Measurements from ENCODE around the gene EGLN2. TPM values are rescaled to one million over a fixed set of nuclear protein-coding genes. Genes with fewer than 3 reads are reported as not detected.

The EGLN2 gene
- total RNA-seq, 1 donor: 70.8 TPM

DNA sequence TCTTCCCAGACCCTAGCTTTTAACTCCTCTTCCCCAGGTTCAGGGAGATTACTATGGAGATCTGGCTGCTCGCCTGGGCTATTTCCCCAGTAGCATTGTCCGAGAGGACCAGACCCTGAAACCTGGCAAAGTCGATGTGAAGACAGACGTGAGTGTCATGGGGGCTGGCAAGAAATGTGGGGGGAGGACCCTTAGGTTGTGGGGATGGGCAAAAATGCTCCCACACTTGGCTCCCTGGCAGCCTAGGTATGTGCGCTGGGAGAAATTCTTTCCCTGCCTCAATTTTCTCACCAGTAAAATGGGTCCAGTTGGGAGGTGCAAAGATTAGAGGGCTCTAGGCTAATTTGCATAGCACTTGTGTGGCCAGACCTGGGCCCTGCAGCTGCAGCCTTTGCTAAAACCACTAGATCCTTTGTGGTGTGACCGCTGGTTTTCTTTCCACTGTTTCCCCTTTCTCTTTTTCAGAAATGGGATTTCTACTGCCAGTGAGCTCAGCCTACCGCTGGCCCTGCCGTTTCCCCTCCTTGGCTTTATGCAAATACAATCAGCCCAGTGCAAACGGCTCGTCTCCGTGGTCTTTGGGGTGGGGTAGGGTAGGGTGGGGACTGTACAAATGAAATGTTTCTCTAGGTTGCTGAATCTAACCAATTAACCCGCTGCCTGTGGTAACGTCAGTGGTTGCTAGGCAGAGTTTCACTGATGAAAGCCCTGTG, 21.9 kb upstream of the EGLN2 start:
- no peak for TF ChIP-seq CTCF (IDR thresholded peaks at IDR 0.05; ENCODE audit: insufficient read depth, low read depth, low read length)
- DNase-seq (ENCODE audit: low read depth): peak; percentile 95
- peak overlapping the region; percentile 65 for H3K4me3 ChIP-seq (ENCODE audit: low read depth, low read length)

DNA sequence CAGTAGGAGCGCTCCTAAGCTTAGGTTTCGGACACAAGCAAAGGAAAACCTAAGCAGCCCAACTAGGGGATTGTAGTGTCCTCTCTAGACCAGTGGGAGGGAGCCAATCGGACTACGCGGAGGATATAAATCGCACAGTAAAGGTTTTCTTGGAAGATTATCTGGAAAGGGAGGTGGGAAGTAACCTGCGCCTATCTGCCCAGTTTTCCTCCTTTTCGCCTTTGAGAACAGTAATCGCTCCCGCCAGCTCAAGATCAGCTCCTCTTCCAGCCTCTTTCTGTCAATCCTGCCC, 21.4 kb upstream of the EGLN2 start:
- TF ChIP-seq CTCF (IDR thresholded peaks at IDR 0.05; ENCODE audit: insufficient read depth, low read depth, low read length): no peak
- DNase-seq (ENCODE audit: low read depth): no peak

DNA sequence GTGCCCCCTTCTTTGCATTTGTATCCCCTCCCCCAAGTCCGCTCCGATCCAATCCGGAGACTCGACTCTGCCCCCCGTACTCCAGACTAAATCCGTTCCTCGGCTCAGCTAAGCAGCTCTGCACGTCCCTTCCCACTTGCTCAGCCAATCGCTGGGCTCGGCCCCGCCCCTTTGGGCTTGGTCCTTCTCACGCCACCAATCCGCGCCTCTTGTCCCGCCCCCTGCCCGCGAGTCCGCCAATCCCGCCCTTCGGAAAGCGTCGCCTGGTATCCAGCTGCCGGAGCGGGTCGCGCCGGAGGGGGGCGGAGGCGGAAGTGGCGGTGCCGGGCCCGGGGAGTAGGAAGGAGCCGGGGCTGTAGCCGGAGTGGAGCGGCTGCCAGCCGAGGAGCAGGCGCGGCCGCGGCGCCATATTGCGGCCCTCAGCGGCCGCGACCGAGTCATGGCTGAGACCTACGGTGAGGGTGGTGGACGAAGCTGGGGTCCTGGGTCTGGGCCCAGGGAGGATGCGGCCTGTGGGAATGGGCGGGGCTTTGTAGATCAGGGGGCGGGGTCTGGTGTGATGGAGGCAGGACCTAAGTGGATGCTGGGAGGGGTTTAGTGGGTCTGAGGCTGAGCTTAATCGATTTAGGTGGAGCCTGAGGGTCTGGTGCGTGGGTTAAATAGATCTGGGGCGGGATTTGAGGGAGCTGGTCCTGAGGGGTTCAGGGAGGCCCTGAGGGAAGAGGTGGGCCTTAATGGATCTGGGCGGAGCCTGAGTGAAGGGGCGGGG, 20.9 kb upstream of the EGLN2 start, which contains the start of gene RAB4B:
Gene RAB4B (plus strand): TSS at position 311 of the 769 bp plus-strand sequence. CDS start 129 bp downstream, at position 440.
- no peak for TF ChIP-seq CTCF (IDR thresholded peaks at IDR 0.05; ENCODE audit: insufficient read depth, low read depth, low read length)
- DNase-seq (ENCODE audit: low read depth): peak; percentile 100
- H3K4me3 ChIP-seq (ENCODE audit: low read depth, low read length): peak within 1 kb of the TSS; percentile 83

More for the DNA sequence above, 21.4 kb upstream of the EGLN2 start:
- H3K4me3 ChIP-seq (ENCODE audit: low read depth, low read length): peak overlapping the region; percentile 65

DNA sequence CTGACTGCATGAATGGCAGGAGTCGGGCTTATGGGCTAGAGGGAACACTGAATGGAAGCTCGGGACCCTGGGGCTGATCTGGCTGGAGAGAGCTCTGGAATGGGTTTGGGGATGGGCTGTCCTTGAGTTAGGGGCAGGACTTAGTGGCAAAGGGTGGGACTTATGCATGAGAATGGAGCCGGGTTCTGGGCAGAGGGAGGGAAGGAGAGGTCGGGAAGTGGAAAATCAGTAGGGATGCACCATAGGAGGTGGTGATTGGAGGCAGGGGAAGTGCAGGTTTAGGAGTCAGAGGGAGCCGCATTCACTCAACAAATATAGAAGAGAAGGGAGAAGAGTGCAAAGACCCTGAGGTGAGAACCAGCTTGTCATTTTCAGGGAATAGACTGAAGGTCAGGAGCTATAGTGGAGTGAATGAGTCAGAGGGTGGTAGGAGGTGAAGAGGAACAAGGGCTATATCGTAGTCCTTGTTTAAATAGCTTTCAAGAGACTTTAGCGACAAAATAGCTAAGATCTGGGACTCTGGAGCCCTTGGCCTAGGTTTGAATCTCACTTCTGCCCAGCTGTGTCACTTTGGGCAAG, 20.2 kb upstream of the EGLN2 start:
- DNase-seq (ENCODE audit: low read depth): peak; percentile 42
- H3K4me3 ChIP-seq (ENCODE audit: low read depth, low read length): peak overlapping the region; percentile 83
- TF ChIP-seq CTCF (IDR thresholded peaks at IDR 0.05; ENCODE audit: insufficient read depth, low read depth, low read length): no peak

- no peak for DNase-seq (ENCODE audit: low read depth)
- TF ChIP-seq CTCF (IDR thresholded peaks at IDR 0.05; ENCODE audit: insufficient read depth, low read depth, low read length): no peak
- no peak overlapping the region for H3K4me3 ChIP-seq (ENCODE audit: low read depth, low read length)
Measured at GRCh38 chr19:40780582-40780981, 18.4 kb upstream of the EGLN2 start.

DNA sequence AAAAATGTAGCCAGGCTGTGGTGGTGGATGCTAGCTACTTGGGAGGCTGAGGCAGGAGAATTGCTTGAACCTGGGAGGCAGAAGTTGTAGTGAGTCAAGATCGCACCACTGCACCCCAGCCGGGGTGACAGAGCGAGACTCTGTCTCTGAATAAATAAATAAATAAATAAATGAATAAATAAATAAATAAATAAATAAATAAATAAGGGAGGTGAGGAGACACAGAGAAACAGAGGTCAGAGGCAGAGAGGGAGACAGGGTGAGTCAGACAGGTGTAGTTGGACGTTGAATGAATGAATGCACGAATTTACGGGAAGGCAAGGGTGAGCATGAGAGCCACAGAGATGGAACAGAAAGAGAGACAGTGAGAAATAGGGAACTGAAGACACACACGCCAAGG, 17.9 kb upstream of the EGLN2 start:
- TF ChIP-seq CTCF (IDR thresholded peaks at IDR 0.05; ENCODE audit: insufficient read depth, low read depth, low read length): no peak
- no peak for DNase-seq (ENCODE audit: low read depth)
- no peak overlapping the region for H3K4me3 ChIP-seq (ENCODE audit: low read depth, low read length)

Data from fibroblast of villous mesenchyme (primary cell).